Right lobe of liver (tissue), 4 donors: ENCODE results near the gene USP1.

Source experiments
- POLR2A ChIP-seq: fragments of 450-650 bp; IDR thresholded peaks from one replicate; pipeline ENCODE4 v1.6.1; 2017; ENCODE audit warnings: antibody characterized with exemption, mild to moderate bottlenecking
- TF ChIP-seq, protein P1 (sequence below), 4 donors: fragments of 200-600 bp in 3 of 4; fragments of 450-650 bp in 1 of 4; IDR thresholded peaks; one replicate each; pipeline versions ENCODE4 v1.5.1 to v1.8.0; 2016 to 2022; ENCODE audit warnings: antibody characterized with exemption in 4 of 4, mild to moderate bottlenecking in 2 of 4
- donor health status: DM: no; HTN: no; CAD: no.
- donor health status: DM: no; HTN: no; CAD: no.
- donor health status: DM: no; HTN: yes; CAD: no.

DNA sequence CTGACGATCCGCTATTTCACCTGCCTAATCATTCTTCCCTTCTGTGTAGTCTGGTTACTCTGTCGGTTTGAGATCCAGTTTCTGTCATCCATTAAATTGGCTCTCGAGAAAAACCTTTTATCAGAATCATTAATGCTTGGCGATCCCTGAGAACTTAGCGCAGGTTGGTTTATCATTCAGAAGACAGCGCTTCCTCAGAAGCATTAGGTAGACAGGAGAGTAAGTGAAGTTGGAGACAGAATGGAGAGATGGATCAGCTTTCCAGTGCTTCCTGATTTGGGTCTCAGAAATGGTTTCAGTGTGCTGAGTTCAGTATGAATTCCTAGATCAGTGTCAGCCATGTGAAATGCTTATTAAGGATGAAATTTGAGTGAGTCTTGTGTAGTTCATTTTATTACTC is 1.3 kb downstream of the USP1 start:
- TF ChIP-seq, protein P1, sequence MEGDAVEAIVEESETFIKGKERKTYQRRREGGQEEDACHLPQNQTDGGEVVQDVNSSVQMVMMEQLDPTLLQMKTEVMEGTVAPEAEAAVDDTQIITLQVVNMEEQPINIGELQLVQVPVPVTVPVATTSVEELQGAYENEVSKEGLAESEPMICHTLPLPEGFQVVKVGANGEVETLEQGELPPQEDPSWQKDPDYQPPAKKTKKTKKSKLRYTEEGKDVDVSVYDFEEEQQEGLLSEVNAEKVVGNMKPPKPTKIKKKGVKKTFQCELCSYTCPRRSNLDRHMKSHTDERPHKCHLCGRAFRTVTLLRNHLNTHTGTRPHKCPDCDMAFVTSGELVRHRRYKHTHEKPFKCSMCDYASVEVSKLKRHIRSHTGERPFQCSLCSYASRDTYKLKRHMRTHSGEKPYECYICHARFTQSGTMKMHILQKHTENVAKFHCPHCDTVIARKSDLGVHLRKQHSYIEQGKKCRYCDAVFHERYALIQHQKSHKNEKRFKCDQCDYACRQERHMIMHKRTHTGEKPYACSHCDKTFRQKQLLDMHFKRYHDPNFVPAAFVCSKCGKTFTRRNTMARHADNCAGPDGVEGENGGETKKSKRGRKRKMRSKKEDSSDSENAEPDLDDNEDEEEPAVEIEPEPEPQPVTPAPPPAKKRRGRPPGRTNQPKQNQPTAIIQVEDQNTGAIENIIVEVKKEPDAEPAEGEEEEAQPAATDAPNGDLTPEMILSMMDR (IDR thresholded peaks at IDR 0.05) = no peak
- no peak for TF ChIP-seq POLR2A
